Heart left ventricle (tissue), 13 donors: ENCODE measurements around the gene ARHGAP31.

Source experiments
- CTCF ChIP-seq, 12 donors: fragments of 200-600 bp; sonication (generic) in 4 of 12; IDR thresholded peaks; one replicate each; pipeline versions ENCODE4 v1.5.0 to v1.8.0; 2018 to 2022; ENCODE audit warnings: antibody characterized with exemption in 12 of 12, mild to moderate bottlenecking in 5 of 12
- POLR2A ChIP-seq, 2 donors: fragments of 450-650 bp; IDR thresholded peaks; one replicate each; pipeline ENCODE4 v1.6.1; 2017; ENCODE audit warnings: antibody characterized with exemption in 2 of 2, mild to moderate bottlenecking in 2 of 2, moderate library complexity in 2 of 2
- donor health status: ischemic (EF 13 %, LVEDD 7.1; RV severe dilation, severe dysfunction).
- donor health status: DM: no; HTN: yes; CAD: no.
- donor health status: DM: no; HTN: no; CAD: no.
- donor health status: ischemic (EF 25% LVEDD 6.9; RV normal size, moderate dysfunction).
- donor health status: ischemic (EF 25% LVEDD 5.7; RV mildly dilated, moderate dysfunction).
- donor health status: ischemic (EF 35%, LVEDD 5.7; RV mildly dilated, moderate dysfunction).
- donor health status: nonischemic (EF 11% LVEDD 7.7; RV severe dilation, severe dysfunction).
- donor health status: DM: yes; HTN: yes; CAD: no.
- donor health status: PGD.
- donor health status: ischemic (EF 29% LVEDD 5.4; RV normal size, mild dysfunction).
- donor health status: nonischemic (EF 23%, LVEDD 6.1; RV moderate dilation, normal function).

- TF ChIP-seq CTCF (IDR thresholded peaks at IDR 0.05) = no peak
- no peak for TF ChIP-seq POLR2A (IDR thresholded peaks at IDR 0.05)
Observed at GRCh38 chr3:119416873-119417272, 122.7 kb downstream of the ARHGAP31 start.
